Measurements from ENCODE around the gene GSTT2.
"Not testable (repeated sequence)": the region's sequence is repeated elsewhere in the genome, so short reads cannot be mapped to it uniquely, and the experiment has no call there.

Gene GSTT2

GRCh38 chr22:23979557-23980240 is at the start of gene GSTT2:
TSS of gene GSTT2 (plus strand) at chr22:23980134.
- H3K9me3 ChIP-seq (ENCODE audit: control insufficient read depth, low read length); H3K4me2 ChIP-seq (ENCODE audit: low read length); H3K9ac ChIP-seq; H3K4me1 ChIP-seq; H2AFZ ChIP-seq; H3K27me3 ChIP-seq (ENCODE audit: control insufficient read depth, insufficient read depth, low read length); H3K4me3 ChIP-seq (ENCODE audit: low read depth, low read length); H3K27ac ChIP-seq; H3K79me2 ChIP-seq; H3K36me3 ChIP-seq (ENCODE audit: control insufficient read depth, insufficient read depth, low read length): not testable (repeated sequence)

- no peaks in the 10 kb centered on the region for H3K4me1 ChIP-seq
- H3K4me3 ChIP-seq (ENCODE audit: low read depth, low read length): no peak overlapping the region
- H3K9ac ChIP-seq: no peak overlapping the region
- H3K27ac ChIP-seq: peak overlapping the region; percentile 44
- TF ChIP-seq CTCF (IDR thresholded peaks at IDR 0.05): no peak
- no peak overlapping the region for H2AFZ ChIP-seq
- no peak overlapping the region for H3K4me2 ChIP-seq (ENCODE audit: low read length)
- no peaks in the 10 kb centered on the region for H3K9me3 ChIP-seq (ENCODE audit: control insufficient read depth, low read length)
- H3K36me3 ChIP-seq (ENCODE audit: control insufficient read depth, insufficient read depth, low read length): no peaks in the 10 kb centered on the region
- no peaks in the 10 kb centered on the region for H3K79me2 ChIP-seq
- H3K27me3 ChIP-seq (ENCODE audit: control insufficient read depth, insufficient read depth, low read length): no peaks in the 10 kb centered on the region
Measured at GRCh38 chr22:23938328-23939016, 41.5 kb upstream of the GSTT2 start.

GRCh38 chr22:23939017-23939357 is 40.9 kb upstream of the GSTT2 start:
- peak overlapping the region; percentile 44 for H3K27ac ChIP-seq
- no peak for TF ChIP-seq CTCF (IDR thresholded peaks at IDR 0.05)
- no peaks in the 10 kb centered on the region for H3K9me3 ChIP-seq (ENCODE audit: control insufficient read depth, low read length)
- H3K36me3 ChIP-seq (ENCODE audit: control insufficient read depth, insufficient read depth, low read length): no peaks in the 10 kb centered on the region
- H3K4me1 ChIP-seq: no peaks in the 10 kb centered on the region
- H3K27me3 ChIP-seq (ENCODE audit: control insufficient read depth, insufficient read depth, low read length): no peaks in the 10 kb centered on the region
- no peaks in the 10 kb centered on the region for H3K79me2 ChIP-seq
- no peak overlapping the region for H2AFZ ChIP-seq
- no peak overlapping the region for H3K4me3 ChIP-seq (ENCODE audit: low read depth, low read length)
- no peak overlapping the region for H3K9ac ChIP-seq
- H3K4me2 ChIP-seq (ENCODE audit: low read length): no peak overlapping the region

GRCh38 chr22:23940166-23940565 is 39.8 kb upstream of the GSTT2 start:
- not testable (repeated sequence) for H3K27me3 ChIP-seq (ENCODE audit: control insufficient read depth, insufficient read depth, low read length); H3K9me3 ChIP-seq (ENCODE audit: control insufficient read depth, low read length); H3K4me3 ChIP-seq (ENCODE audit: low read depth, low read length); H3K4me2 ChIP-seq (ENCODE audit: low read length); H3K27ac ChIP-seq; H3K4me1 ChIP-seq; H3K79me2 ChIP-seq; H3K9ac ChIP-seq; H3K36me3 ChIP-seq (ENCODE audit: control insufficient read depth, insufficient read depth, low read length); H2AFZ ChIP-seq

GRCh38 chr22:23947391-23947790 is 32.5 kb upstream of the GSTT2 start:
- not testable (repeated sequence) for H3K36me3 ChIP-seq (ENCODE audit: control insufficient read depth, insufficient read depth, low read length); H2AFZ ChIP-seq; H3K4me1 ChIP-seq; H3K4me2 ChIP-seq (ENCODE audit: low read length); H3K9ac ChIP-seq; H3K4me3 ChIP-seq (ENCODE audit: low read depth, low read length); H3K27me3 ChIP-seq (ENCODE audit: control insufficient read depth, insufficient read depth, low read length); H3K79me2 ChIP-seq; H3K27ac ChIP-seq; H3K9me3 ChIP-seq (ENCODE audit: control insufficient read depth, low read length)

GRCh38 chr22:23949764-23950163 is 30.2 kb upstream of the GSTT2 start:
- H3K36me3 ChIP-seq (ENCODE audit: control insufficient read depth, insufficient read depth, low read length): not testable (repeated sequence)

GRCh38 chr22:23951383-23951782 is 28.6 kb upstream of the GSTT2 start:
- H3K4me1 ChIP-seq; H3K9me3 ChIP-seq (ENCODE audit: control insufficient read depth, low read length); H3K79me2 ChIP-seq; H3K4me2 ChIP-seq (ENCODE audit: low read length); H3K27me3 ChIP-seq (ENCODE audit: control insufficient read depth, insufficient read depth, low read length); H2AFZ ChIP-seq; H3K9ac ChIP-seq; H3K27ac ChIP-seq; H3K4me3 ChIP-seq (ENCODE audit: low read depth, low read length); H3K36me3 ChIP-seq (ENCODE audit: control insufficient read depth, insufficient read depth, low read length): not testable (repeated sequence)

More at GRCh38 chr22:23949764-23950163, 30.2 kb upstream of the GSTT2 start:
- not testable (repeated sequence) for H3K9ac ChIP-seq; H3K27ac ChIP-seq; H2AFZ ChIP-seq; H3K4me1 ChIP-seq; H3K27me3 ChIP-seq (ENCODE audit: control insufficient read depth, insufficient read depth, low read length); H3K79me2 ChIP-seq; H3K4me3 ChIP-seq (ENCODE audit: low read depth, low read length); H3K4me2 ChIP-seq (ENCODE audit: low read length); H3K9me3 ChIP-seq (ENCODE audit: control insufficient read depth, low read length)

- H2AFZ ChIP-seq; H3K79me2 ChIP-seq; H3K4me2 ChIP-seq (ENCODE audit: low read length); H3K36me3 ChIP-seq (ENCODE audit: control insufficient read depth, insufficient read depth, low read length); H3K9me3 ChIP-seq (ENCODE audit: control insufficient read depth, low read length); H3K4me3 ChIP-seq (ENCODE audit: low read depth, low read length); H3K4me1 ChIP-seq; H3K27ac ChIP-seq; H3K27me3 ChIP-seq (ENCODE audit: control insufficient read depth, insufficient read depth, low read length); H3K9ac ChIP-seq: not testable (repeated sequence)
Measured at GRCh38 chr22:23952794-23953405, 27.0 kb upstream of the GSTT2 start.

- not testable (repeated sequence) for H3K4me3 ChIP-seq (ENCODE audit: low read depth, low read length); H3K4me2 ChIP-seq (ENCODE audit: low read length); H3K27me3 ChIP-seq (ENCODE audit: control insufficient read depth, insufficient read depth, low read length); H3K27ac ChIP-seq; H3K9ac ChIP-seq; H2AFZ ChIP-seq; H3K36me3 ChIP-seq (ENCODE audit: control insufficient read depth, insufficient read depth, low read length); H3K9me3 ChIP-seq (ENCODE audit: control insufficient read depth, low read length); H3K4me1 ChIP-seq; H3K79me2 ChIP-seq
Measured at GRCh38 chr22:23953485-23953884, 26.4 kb upstream of the GSTT2 start.
